CD8-positive, alpha-beta memory T cell (primary cell): Measurements from ENCODE around the gene ABCB10. TPM values are rescaled to one million over a fixed set of nuclear protein-coding genes. Genes with fewer than 3 reads are reported as not detected.
A peak's percentile ranks its signal among the peaks of the same experiment; 100 is the strongest.
"Not testable (repeated sequence)": the region's sequence is repeated elsewhere in the genome, so short reads cannot be mapped to it uniquely, and the experiment has no call there.

Source experiments
- CTCF ChIA-PET: fragments of 350-600 bp; sonication (Branson Sonifier 250); formaldehyde crosslinking; loops from one replicate; lab custom pipeline; 2021; ENCODE audit warnings: antibody characterized with exemption; lab: Charles Lee
- POLR2A ChIA-PET: fragments of 350-600 bp; sonication (Branson Sonifier 250); formaldehyde crosslinking; loops from one replicate; lab custom pipeline; 2021; ENCODE audit warnings: antibody characterized with exemption; lab: Charles Lee
- DNase-seq, 5 donors: peaks; one replicate each; pipeline versions ENCODE4 v3.0.0 to v3.0.0-alpha.2; 2020 to 2022; ENCODE audit warnings: mixed read lengths in 1 of 5
- H3K27ac ChIP-seq: one replicate; pipeline ENCODE4 v1.7.0; 2013; ENCODE audit warnings: low read depth, mild to moderate bottlenecking, low read length, moderate library complexity
- H3K27me3 ChIP-seq: 2 replicates; pipeline ENCODE4 v1.7.0; 2013; ENCODE audit warnings: low read length, mild to moderate bottlenecking; ENCODE audit not compliant: insufficient read depth, poor library complexity, severe bottlenecking
- H3K36me3 ChIP-seq: 2 replicates; pipeline ENCODE4 v1.7.0; 2013; ENCODE audit warnings: mild to moderate bottlenecking, low read length, moderate library complexity; ENCODE audit not compliant: insufficient read depth
- H3K4me1 ChIP-seq: 2 replicates; pipeline ENCODE4 v1.7.0; 2013; ENCODE audit warnings: mild to moderate bottlenecking, low read length, moderate library complexity; ENCODE audit not compliant: insufficient read depth
- H3K4me3 ChIP-seq: 2 replicates; pipeline ENCODE4 v1.7.0; 2013; ENCODE audit warnings: mild to moderate bottlenecking, low read length
- H3K9me3 ChIP-seq: 2 replicates; pipeline ENCODE4 v1.7.0; 2013; ENCODE audit warnings: mild to moderate bottlenecking, low read length
- H3K27ac Mint-ChIP-seq, 8 donors: one replicate each; pipeline ENCODE4 v1.8.0; 2020 to 2021; ENCODE audit warnings: mixed read lengths in 8 of 8, mild to moderate bottlenecking in 6 of 8, inconsistent platforms in 3 of 8, moderate library complexity in 3 of 8
- H3K27me3 Mint-ChIP-seq, 2 donors: one replicate each; pipeline ENCODE4 v1.8.0; 2020 to 2021; ENCODE audit warnings: mixed read lengths in 2 of 2, mild to moderate bottlenecking in 1 of 2, moderate library complexity in 1 of 2
- H3K36me3 Mint-ChIP-seq, 3 donors: one replicate each; pipeline ENCODE4 v1.8.0; 2020 to 2021; ENCODE audit warnings: mixed read lengths in 3 of 3, inconsistent platforms in 1 of 3, mild to moderate bottlenecking in 1 of 3
- H3K4me1 Mint-ChIP-seq, 3 donors: one replicate each; pipeline ENCODE4 v1.8.0; 2020 to 2021; ENCODE audit warnings: mixed read lengths in 3 of 3, inconsistent platforms in 1 of 3, mild to moderate bottlenecking in 1 of 3
- H3K4me3 Mint-ChIP-seq, 7 donors: one replicate each; pipeline ENCODE4 v1.8.0; 2020 to 2021; ENCODE audit warnings: mixed read lengths in 7 of 7, mild to moderate bottlenecking in 6 of 7, moderate library complexity in 4 of 7, inconsistent platforms in 2 of 7
- H3K9me3 Mint-ChIP-seq, 5 donors: one replicate each; pipeline ENCODE4 v1.8.0; 2020 to 2022; ENCODE audit warnings: mixed read lengths in 5 of 5, mild to moderate bottlenecking in 3 of 5, moderate library complexity in 2 of 5, inconsistent platforms in 1 of 5
- polyA plus RNA-seq: library from polyadenylated mRNA; unstranded; fragments of 300-500 nt; fragmentation: Illumina TruSeq; gene quantifications from one replicate; pipeline ENCODE4 v1.2.3, GENCODE V29; 2021
- total RNA-seq, 2 experiments: library from RNA; stranded (reverse); gene quantifications; one replicate each; pipeline ENCODE4 v1.2.3, GENCODE V29; 2021

ABCB10 gene
- total and polyA plus RNA-seq, 3 experiments from 2014 or later, result 11.1 to 48.0 (median 42.7) TPM

DNA sequence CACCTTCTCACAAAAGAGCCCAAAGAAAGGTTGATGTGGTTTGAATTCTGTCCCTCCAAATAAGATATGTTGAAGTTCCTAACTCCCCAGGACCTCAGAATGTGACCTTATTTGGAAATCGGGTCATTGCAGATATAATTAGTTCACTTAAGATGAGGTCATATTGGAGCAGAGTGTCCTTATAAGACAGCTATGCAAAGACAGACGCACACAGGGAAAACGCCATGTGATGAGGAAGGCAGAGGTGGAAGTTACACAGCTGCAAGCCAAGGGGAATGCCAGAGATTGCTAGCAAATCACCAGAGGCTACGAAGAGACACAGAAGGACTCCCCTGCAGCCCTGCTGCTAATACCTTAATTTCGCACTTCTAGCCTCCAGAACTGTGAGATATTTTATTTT lies 5.2 kb upstream of the ABCB10 start:
- Mint-ChIP-seq H3K27ac (peak overlapping the region in 1 of 8 donors; percentile 27), H3K4me1 (peaks cover 7 to 12% (median 9%) of the 10 kb centered on the region in 3 donors), H3K9me3 (no peaks in the 10 kb centered on the region), H3K4me3 (peak overlapping the region in 1 of 7 donors; percentile 44), H3K36me3 (peaks cover 0 to 3% (median 0%) of the 10 kb centered on the region in 3 donors), H3K27me3 (peaks cover 3 to 5% of the 10 kb centered on the region in 2 donors)
- Histone ChIP-seq H3K9me3 (no peaks in the 10 kb centered on the region), H3K4me1 (peaks cover 4% of the 10 kb centered on the region), H3K36me3 (no peaks in the 10 kb centered on the region), H3K27me3 (no peaks in the 10 kb centered on the region), H3K4me3 (no peak overlapping the region), H3K27ac (no peak overlapping the region)
- CTCF ChIA-PET, result no interaction called here
- POLR2A ChIA-PET, result no interaction called here
- no peak for DNase-seq

DNA sequence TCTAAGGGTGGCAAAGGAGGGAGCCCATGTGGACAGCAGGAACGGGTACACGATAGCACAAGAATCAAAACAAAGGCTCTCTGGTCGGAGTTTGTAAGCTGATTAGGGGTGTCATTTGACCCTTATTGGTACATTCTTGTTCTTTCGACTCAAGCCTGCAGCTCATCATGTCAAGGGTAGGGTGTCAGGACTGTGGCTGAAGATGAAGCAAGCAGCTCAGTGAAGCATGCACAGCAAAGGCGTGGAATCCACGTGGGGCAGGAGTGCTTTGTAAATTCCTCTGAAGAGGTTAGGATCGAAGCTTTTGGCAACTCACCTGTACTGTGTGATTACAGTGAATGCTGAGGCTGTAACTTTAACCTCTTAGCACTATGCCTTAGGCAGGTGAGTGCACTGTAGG lies 4.7 kb upstream of the ABCB10 start:
- CTCF ChIA-PET, result no interaction called here
- H3K27me3 Mint-ChIP-seq, result peaks cover 3 to 5% of the 10 kb centered on the region in 2 donors
- H3K36me3 ChIP-seq, result no peaks in the 10 kb centered on the region
- peaks cover 4% of the 10 kb centered on the region for H3K4me1 ChIP-seq
- peaks cover 7 to 12% (median 9%) of the 10 kb centered on the region in 3 donors for H3K4me1 Mint-ChIP-seq
- no peaks in the 10 kb centered on the region for H3K27me3 ChIP-seq
- peak overlapping the region in 1 of 7 donors; percentile 44 for H3K4me3 Mint-ChIP-seq
- H3K36me3 Mint-ChIP-seq, result peaks cover 0 to 3% (median 0%) of the 10 kb centered on the region in 3 donors
- no peaks in the 10 kb centered on the region for H3K9me3 Mint-ChIP-seq
- POLR2A ChIA-PET, result no interaction called here
- no peak overlapping the region for H3K27ac ChIP-seq
- no peak overlapping the region for H3K4me3 ChIP-seq
- H3K9me3 ChIP-seq, result no peaks in the 10 kb centered on the region
- peak overlapping the region in 1 of 8 donors; percentile 45 for H3K27ac Mint-ChIP-seq
- no peak for DNase-seq

DNA sequence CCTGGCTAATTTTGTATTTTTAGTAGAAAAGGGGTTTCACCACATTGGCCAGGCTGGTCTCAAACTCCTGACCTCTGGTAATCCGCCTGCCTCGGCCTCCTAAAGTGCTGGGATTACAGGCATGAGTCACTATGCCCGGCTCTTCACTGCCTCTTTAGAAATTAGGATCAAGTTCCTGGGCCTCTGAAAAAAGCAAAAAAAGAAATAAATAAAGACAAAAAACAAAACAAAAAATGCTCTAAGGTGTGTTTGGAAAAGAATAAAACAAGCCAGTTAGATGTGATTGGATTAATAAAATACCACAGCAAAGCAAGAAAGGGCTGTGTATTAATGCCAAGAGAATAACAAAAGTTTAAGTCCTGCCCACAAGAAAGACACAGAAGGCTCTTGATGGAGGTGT lies 4.2 kb upstream of the ABCB10 start:
- peaks cover 3 to 5% of the 10 kb centered on the region in 2 donors for H3K27me3 Mint-ChIP-seq
- Histone ChIP-seq H3K36me3 (no peaks in the 10 kb centered on the region), H3K4me1 (peaks cover 4% of the 10 kb centered on the region), H3K4me3 (no peak overlapping the region), H3K9me3 (no peaks in the 10 kb centered on the region), H3K27me3 (no peaks in the 10 kb centered on the region), H3K27ac (no peak overlapping the region)
- no peak for DNase-seq
- H3K4me3 Mint-ChIP-seq, result no peak overlapping the region
- peak overlapping the region in 1 of 8 donors; percentile 45 for H3K27ac Mint-ChIP-seq
- peaks cover 8 to 14% (median 11%) of the 10 kb centered on the region in 3 donors for H3K4me1 Mint-ChIP-seq
- ChIA-PET POLR2A (no interaction called here), CTCF (interaction anchor here (1.0 kb wide), 1 partner anchor 13 kb away, joined by 3 read pairs; no protein-coding TSS in a partner anchor)
- no peaks in the 10 kb centered on the region for H3K9me3 Mint-ChIP-seq
- peaks cover 0 to 5% (median 0%) of the 10 kb centered on the region in 3 donors for H3K36me3 Mint-ChIP-seq

DNA sequence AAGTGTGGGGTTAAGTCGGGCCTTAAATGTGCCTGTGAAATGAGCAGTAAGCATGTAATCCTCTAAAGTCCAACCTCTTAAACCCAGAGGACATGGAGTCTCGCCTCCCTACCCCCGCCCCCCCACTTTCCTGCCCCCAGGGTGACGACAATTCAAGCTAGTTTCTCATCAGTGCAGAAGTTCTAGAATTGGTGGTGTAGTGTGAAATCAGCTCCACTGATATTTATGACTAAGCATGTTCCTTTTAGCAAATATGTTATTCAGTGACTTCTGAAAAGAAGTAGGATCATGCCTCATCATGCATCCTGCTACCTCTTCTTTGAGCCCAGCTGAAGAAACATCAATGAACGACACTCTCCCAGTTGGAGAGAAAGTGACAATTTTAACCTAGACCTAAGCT lies 2.6 kb upstream of the ABCB10 start:
- CTCF ChIA-PET, result no interaction called here
- Histone ChIP-seq H3K4me1 (peaks cover 19% of the 10 kb centered on the region), H3K4me3 (no peak overlapping the region), H3K9me3 (no peaks in the 10 kb centered on the region), H3K27ac (no peak overlapping the region), H3K36me3 (no peaks in the 10 kb centered on the region), H3K27me3 (no peaks in the 10 kb centered on the region)
- no peak for DNase-seq
- H3K27me3 Mint-ChIP-seq, result peaks cover 0 to 3% of the 10 kb centered on the region in 2 donors
- POLR2A ChIA-PET, result no interaction called here
- peak overlapping the region in 1 of 8 donors; percentile 33 for H3K27ac Mint-ChIP-seq
- H3K9me3 Mint-ChIP-seq, result no peaks in the 10 kb centered on the region
- peak overlapping the region in 4 of 7 donors; percentile 8 to 70 (median 24) for H3K4me3 Mint-ChIP-seq
- H3K4me1 Mint-ChIP-seq, result peaks cover 23 to 29% (median 27%) of the 10 kb centered on the region in 3 donors
- peaks cover 0 to 9% (median 0%) of the 10 kb centered on the region in 3 donors for H3K36me3 Mint-ChIP-seq

DNA sequence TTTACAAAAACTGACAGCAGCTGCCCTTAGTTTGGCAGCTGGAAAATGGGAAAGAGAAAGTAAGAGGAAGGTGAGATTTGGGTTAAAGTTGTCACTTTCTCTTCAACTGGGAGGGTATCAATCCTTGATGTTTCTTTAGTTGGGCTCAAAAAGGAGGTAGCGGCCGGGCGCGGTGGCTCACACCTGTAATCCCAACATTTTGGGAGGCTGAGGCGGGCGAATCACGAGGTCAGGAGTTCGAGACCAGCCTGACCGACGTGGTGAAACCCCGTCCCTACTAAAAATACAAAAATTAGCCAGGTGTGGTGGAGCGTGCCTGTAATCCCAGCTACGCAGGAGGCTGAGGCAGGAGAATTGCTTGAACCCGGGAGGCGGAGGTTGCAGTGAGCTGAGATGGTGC lies 1.6 kb upstream of the ABCB10 start:
- CTCF ChIA-PET, H3K27me3 ChIP-seq, H3K27ac ChIP-seq, DNase-seq, H3K27me3 Mint-ChIP-seq, H3K4me3 ChIP-seq, H3K9me3 Mint-ChIP-seq, H3K27ac Mint-ChIP-seq, H3K36me3 ChIP-seq, H3K9me3 ChIP-seq: not testable (repeated sequence)
- Mint-ChIP-seq H3K36me3 (peaks cover 0 to 10% (median 2%) of the 10 kb centered on the region in 3 donors), H3K4me3 (peak overlapping the region in 4 of 7 donors; percentile 26 to 98 (median 63)), H3K4me1 (peaks cover 30 to 37% (median 36%) of the 10 kb centered on the region in 3 donors)
- POLR2A ChIA-PET, result interaction anchor here (3.2 kb wide), 1 partner anchor 65 kb away, joined by 18 read pairs; the partner anchor contains the start of genes TAF5L and URB2
- H3K4me1 ChIP-seq, result peaks cover 20% of the 10 kb centered on the region

DNA sequence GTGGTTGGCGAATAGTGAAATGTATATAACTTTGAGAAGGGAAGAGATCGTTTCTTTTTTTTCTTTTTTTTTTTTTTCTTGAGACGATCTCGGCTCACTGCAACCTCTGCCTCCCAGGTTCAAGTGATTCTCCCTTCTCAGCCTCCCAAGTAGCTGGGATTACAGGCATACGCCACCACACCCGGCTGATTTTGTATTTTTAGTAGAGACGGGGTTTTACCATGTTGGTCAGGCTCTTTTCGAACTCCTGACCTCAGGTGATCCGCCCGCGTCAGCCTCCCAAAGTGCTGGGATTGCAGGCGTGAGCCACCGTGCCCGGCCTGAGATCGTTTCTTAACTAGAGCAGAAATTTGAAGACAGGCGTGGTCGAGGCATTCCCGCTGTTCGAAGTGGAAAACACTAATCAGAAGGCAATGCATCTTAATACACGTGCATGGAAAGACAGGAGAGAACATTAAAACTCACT lies 862 bp upstream of the ABCB10 start:
- peak overlapping the region; percentile 82 to 93 (median 89) for H3K27ac Mint-ChIP-seq
- peaks cover 20% of the 10 kb centered on the region for H3K4me1 ChIP-seq

DNA sequence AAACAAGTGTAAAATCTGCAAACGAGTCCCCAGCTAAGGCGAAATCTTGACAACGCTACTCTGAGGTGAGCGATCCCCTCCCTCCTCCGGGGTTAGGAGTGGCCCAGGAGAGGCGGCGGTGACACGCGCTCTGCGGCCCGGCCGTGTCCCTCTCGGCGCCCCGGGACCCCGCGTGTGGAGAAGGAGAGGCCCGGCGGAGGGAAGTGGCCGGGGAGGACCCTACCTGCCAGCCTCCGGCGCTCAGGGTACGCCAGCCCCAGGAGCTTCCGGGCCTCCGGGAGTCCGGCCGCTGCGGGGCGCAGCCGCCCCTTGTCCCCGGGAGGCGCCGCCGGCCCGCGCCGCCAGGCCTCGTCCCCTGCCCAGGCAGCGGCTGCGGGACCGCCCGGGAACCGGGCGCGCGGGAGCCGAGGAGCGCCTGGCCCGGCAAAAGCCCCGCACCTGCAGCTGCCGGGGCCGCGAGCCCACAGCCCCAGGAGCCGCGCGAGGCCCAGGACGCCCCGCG lies 543 bp downstream of the ABCB10 start:
- H3K27ac ChIP-seq, result peak overlapping the region; percentile 53
- DNase-seq, result peak; percentile 12 to 55 (median 22)
- H3K4me3 ChIP-seq, result peak overlapping the region; percentile 70
- POLR2A ChIA-PET, result interaction anchor here (1.9 to 3.2 kb wide), 2 partner anchors 50 to 67 kb away, joined by 9 to 18 read pairs; partner anchors contain the start of genes NUP133, TAF5L and URB2
- H3K4me1 Mint-ChIP-seq, result peaks cover 42 to 57% (median 56%) of the 10 kb centered on the region in 3 donors
- peak overlapping the region; percentile 81 to 94 (median 88) for H3K27ac Mint-ChIP-seq
- peaks cover 20% of the 10 kb centered on the region for H3K4me1 ChIP-seq
- no peaks in the 10 kb centered on the region for H3K27me3 Mint-ChIP-seq
- H3K36me3 ChIP-seq, result no peaks in the 10 kb centered on the region
- no peaks in the 10 kb centered on the region for H3K9me3 ChIP-seq
- CTCF ChIA-PET, result interaction anchor here (1.1 to 2.6 kb wide), 5 partner anchors 10 to 73 kb away, joined by 3 to 19 read pairs (median 5); partner anchors contain the start of genes NUP133, TAF5L and URB2
- peaks cover 0 to 13% (median 2%) of the 10 kb centered on the region in 3 donors for H3K36me3 Mint-ChIP-seq
- peak overlapping the region; percentile 84 to 100 (median 89) for H3K4me3 Mint-ChIP-seq
- H3K9me3 Mint-ChIP-seq, result no peaks in the 10 kb centered on the region
- no peaks in the 10 kb centered on the region for H3K27me3 ChIP-seq

More for the DNA sequence above, 862 bp upstream of the ABCB10 start:
- not testable (repeated sequence) for DNase-seq, H3K9me3 Mint-ChIP-seq, H3K27me3 ChIP-seq, H3K9me3 ChIP-seq, H3K36me3 ChIP-seq, H3K27me3 Mint-ChIP-seq
- Mint-ChIP-seq H3K4me3 (peak overlapping the region; percentile 94 to 98 (median 97)), H3K36me3 (peaks cover 0 to 10% (median 2%) of the 10 kb centered on the region in 3 donors), H3K4me1 (peaks cover 35 to 44% (median 43%) of the 10 kb centered on the region in 3 donors)
- Histone ChIP-seq H3K27ac (peak overlapping the region; percentile 59), H3K4me3 (peak overlapping the region; percentile 74)
- ChIA-PET CTCF (interaction anchor here (1.1 to 2.6 kb wide), 4 partner anchors 11 to 72 kb away, joined by 3 to 19 read pairs (median 5); partner anchors contain the start of genes NUP133, TAF5L and URB2), POLR2A (interaction anchor here (0.6 to 3.2 kb wide), 5 partner anchors 51 to 502 kb away, joined by 3 to 18 read pairs (median 9); partner anchors contain the start of genes CCSAP, NUP133, TAF5L and URB2)
